Ishikawa (cell line): ENCODE results near the gene LYRM4.

ENCODE experiments used
- CEBPB ChIP-seq: IDR thresholded peaks from 2 replicates; pipeline ENCODE4 v1.6.1; 2012
- CREB1 ChIP-seq: IDR thresholded peaks from 2 replicates; pipeline ENCODE4 v1.6.1; 2012; ENCODE audit warnings: low read depth
- EP300 ChIP-seq: IDR thresholded peaks from 2 replicates; pipeline ENCODE4 v1.6.1; 2012; ENCODE audit warnings: borderline replicate concordance
- RAD21 ChIP-seq: IDR thresholded peaks from 2 replicates; pipeline ENCODE4 v1.6.1; 2012; ENCODE audit warnings: low read depth
- YY1 ChIP-seq: IDR thresholded peaks from 2 replicates; pipeline ENCODE4 v1.6.1; 2012; ENCODE audit warnings: low read depth

- no peak for TF ChIP-seq CREB1
- no peak for TF ChIP-seq YY1
- TF ChIP-seq CEBPB: no peak
- TF ChIP-seq EP300: no peak
- TF ChIP-seq RAD21: no peak
Measured at GRCh38 chr6:5066456-5067093, 194.2 kb downstream of the LYRM4 start.
